Liver (tissue), 9 donors: ENCODE results near the gene MS4A15. TPM values are rescaled to one million over a fixed set of nuclear protein-coding genes. Genes with fewer than 3 reads are reported as not detected.

Experiments used
- DNase-seq: peaks from one replicate; pipeline ENCODE4 v3.0.0-alpha.2; 2017; ENCODE audit warnings: low spot score
- H3K27ac ChIP-seq, 2 donors: one replicate each; pipeline ENCODE4 v1.7.0; 2013; ENCODE audit warnings: inconsistent platforms in 2 of 2, low read length in 2 of 2, control low read depth in 1 of 2, low read depth in 1 of 2, mild to moderate bottlenecking in 1 of 2
- H3K27me3 ChIP-seq, 4 donors: one replicate each; pipeline versions ENCODE4 v1.6.1 to v1.7.0; 2013; ENCODE audit warnings: low read length in 3 of 4, inconsistent platforms in 1 of 4, mild to moderate bottlenecking in 1 of 4, moderate library complexity in 1 of 4; ENCODE audit not compliant: control insufficient read depth in 4 of 4, insufficient read depth in 4 of 4
- H3K36me3 ChIP-seq, 4 donors: one replicate each; pipeline versions ENCODE4 v1.6.1 to v1.7.0; 2013; ENCODE audit warnings: low read length in 3 of 4, mild to moderate bottlenecking in 3 of 4, low read depth in 1 of 4, moderate library complexity in 1 of 4; ENCODE audit not compliant: control insufficient read depth in 4 of 4, insufficient read depth in 3 of 4
- H3K4me1 ChIP-seq, 4 donors: one replicate each; pipeline versions ENCODE4 v1.6.1 to v1.7.0; 2013; ENCODE audit warnings: low read length in 3 of 4, mild to moderate bottlenecking in 3 of 4, moderate library complexity in 1 of 4; ENCODE audit not compliant: control insufficient read depth in 4 of 4, insufficient read depth in 4 of 4
- H3K4me3 ChIP-seq, 3 donors: one replicate each; pipeline versions ENCODE4 v1.6.1 to v1.7.0; 2013; ENCODE audit warnings: low read length in 3 of 3, control low read depth in 1 of 3, low read depth in 1 of 3, mild to moderate bottlenecking in 1 of 3
- H3K9ac ChIP-seq, 2 donors: one replicate each; pipeline ENCODE4 v1.7.0; 2013; ENCODE audit warnings: low read length in 2 of 2, mild to moderate bottlenecking in 2 of 2, moderate library complexity in 2 of 2, control low read depth in 1 of 2, low read depth in 1 of 2
- H3K9me3 ChIP-seq, 4 donors: one replicate each; pipeline versions ENCODE4 v1.6.1 to v1.7.0; 2013; ENCODE audit warnings: low read length in 3 of 4; ENCODE audit not compliant: control insufficient read depth in 4 of 4
- FOXA1 ChIP-seq: IDR thresholded peaks from 2 replicates; pipeline ENCODE4 v1.6.1; 2016; ENCODE audit warnings: antibody characterized with exemption
- HNF4A ChIP-seq, 2 donors: conservative IDR thresholded peaks; 2 replicates each; pipeline ENCODE4 v1.6.1; 2016; ENCODE audit warnings: antibody characterized with exemption in 2 of 2, mild to moderate bottlenecking in 2 of 2
- HNF4G ChIP-seq: IDR thresholded peaks from 2 replicates; pipeline ENCODE4 v1.6.1; 2016; ENCODE audit warnings: antibody characterized with exemption
- JUND ChIP-seq, 2 donors: IDR thresholded peaks; 2 replicates each; pipeline ENCODE4 v1.6.1; 2016; ENCODE audit warnings: antibody characterized with exemption in 2 of 2
- NR2F2 ChIP-seq: IDR thresholded peaks from 2 replicates; pipeline ENCODE4 v1.6.1; 2016; ENCODE audit warnings: antibody characterized with exemption
- RAD21 ChIP-seq, 2 donors: IDR thresholded peaks; 2 replicates each; pipeline ENCODE4 v1.6.1; 2016; ENCODE audit warnings: antibody characterized with exemption in 2 of 2, mild to moderate bottlenecking in 2 of 2
- RXRA ChIP-seq, 2 donors: IDR thresholded peaks; 2 replicates each; pipeline ENCODE4 v1.6.1; 2017 to 2018; ENCODE audit warnings: antibody characterized with exemption in 2 of 2, mild to moderate bottlenecking in 1 of 2
- SP1 ChIP-seq: IDR thresholded peaks from 2 replicates; pipeline ENCODE4 v1.6.1; 2018; ENCODE audit warnings: antibody characterized with exemption, mild to moderate bottlenecking
- TAF1 ChIP-seq: conservative IDR thresholded peaks from 2 replicates; pipeline ENCODE4 v1.6.1; 2016; ENCODE audit warnings: antibody characterized with exemption, mild to moderate bottlenecking
- YY1 ChIP-seq: IDR thresholded peaks from 2 replicates; pipeline ENCODE4 v1.6.1; 2016; ENCODE audit warnings: antibody characterized with exemption, mild to moderate bottlenecking
- ZBTB33 ChIP-seq: IDR thresholded peaks from 2 replicates; pipeline ENCODE4 v1.6.1; 2016; ENCODE audit warnings: antibody characterized with exemption
- WGBS: extraction: QIAGEN DNeasy Blood & Tissue Kit; methylation state at CpG from one replicate; pipeline ENCODE4 v1.1.7; 2013; 5-methylcytosine and 5-hydroxymethylcytosine counted together
- polyA plus RNA-seq, 2 donors: library from polyadenylated mRNA; stranded (reverse) in 1 of 2; unstranded in 1 of 2; fragments of 200-250 nt in 1 of 2; fragments of >200 nt in 1 of 2; fragmentation: Nextera tagmentation in 1 of 2; extraction: Ambion mirVana in 1 of 2; gene quantifications; one replicate each; pipeline versions ENCODE4 v1.2.1 to v1.2.3, GENCODE V29; 2013 to 2015
- total RNA-seq, 2 donors: library from RNA; depleted of rRNA; stranded (reverse); fragments of >200 nt; gene quantifications; one replicate each; pipeline ENCODE4 v1.2.3, GENCODE V29; 2014
- TF ChIP-seq, protein P1 (sequence below): IDR thresholded peaks from 2 replicates; pipeline ENCODE4 v1.6.1; 2016; ENCODE audit warnings: antibody characterized with exemption
- TF ChIP-seq, protein P2 (sequence below): fragments of 150-350 bp; IDR thresholded peaks from 2 replicates; pipeline ENCODE4 v1.5.1; 2017; ENCODE audit warnings: improper control_type of control experiment, low read depth, low read length; ENCODE audit not compliant: missing input control
- TF ChIP-seq, protein P3 (sequence below): IDR thresholded peaks from 2 replicates; pipeline ENCODE4 v1.6.1; 2016; ENCODE audit warnings: antibody characterized with exemption
- TF ChIP-seq, protein P4 (sequence below): IDR thresholded peaks from 2 replicates; pipeline ENCODE4 v1.6.1; 2016; ENCODE audit warnings: antibody characterized with exemption, mild to moderate bottlenecking
- donor health status: healthy.
- donor health status: healthy.
- donor health status: healthy.
- donor health status: healthy.
- donor health status: healthy.

MS4A15 gene
- total and polyA plus RNA-seq, 4 donors = not detected

- no peaks in the 10 kb centered on the region for H3K9me3 ChIP-seq
- no peaks in the 10 kb centered on the region for H3K36me3 ChIP-seq
- H3K27me3 ChIP-seq = peaks cover 0 to 4% (median 0%) of the 10 kb centered on the region in 4 donors
- no peak overlapping the region for H3K27ac ChIP-seq
- TF ChIP-seq YY1 = no peak
- TF ChIP-seq SP1 = no peak
- no peak for TF ChIP-seq JUND (IDR thresholded peaks at IDR 0.05)
- TF ChIP-seq ZBTB33 = no peak
- no peak for TF ChIP-seq FOXA1
- WGBS = 63% methylated on average over 3 of the region's 3 CpGs
- no peak overlapping the region for H3K9ac ChIP-seq
- H3K4me3 ChIP-seq = no peak overlapping the region
- H3K4me1 ChIP-seq = no peaks in the 10 kb centered on the region
- no peak for DNase-seq
Observed at GRCh38 chr11:60750911-60751310, 5.8 kb upstream of the MS4A15 start.

GRCh38 chr11:60753309-60753708, 3.4 kb upstream of the MS4A15 start:
- no peaks in the 10 kb centered on the region for H3K36me3 ChIP-seq
- H3K9me3 ChIP-seq = no peaks in the 10 kb centered on the region
- no peak for DNase-seq
- no peak overlapping the region for H3K4me3 ChIP-seq
- no peak overlapping the region for H3K27ac ChIP-seq
- H3K4me1 ChIP-seq = no peaks in the 10 kb centered on the region
- TF ChIP-seq, protein P1, sequence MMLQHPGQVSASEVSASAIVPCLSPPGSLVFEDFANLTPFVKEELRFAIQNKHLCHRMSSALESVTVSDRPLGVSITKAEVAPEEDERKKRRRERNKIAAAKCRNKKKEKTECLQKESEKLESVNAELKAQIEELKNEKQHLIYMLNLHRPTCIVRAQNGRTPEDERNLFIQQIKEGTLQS = no peak
- TF ChIP-seq NR2F2 (no peak), RAD21 (IDR thresholded peaks at IDR 0.05) (no peak), HNF4A (conservative IDR thresholded peaks at IDR 0.05) (no peak), RXRA (IDR thresholded peaks at IDR 0.05) (no peak), HNF4G (no peak), ZBTB33 (no peak), TAF1 (no peak)
- WGBS = 43% methylated on average over 4 of the region's 4 CpGs
- H3K27me3 ChIP-seq = peaks cover 0 to 4% (median 0%) of the 10 kb centered on the region in 4 donors
- H3K9ac ChIP-seq = no peak overlapping the region

DNA sequence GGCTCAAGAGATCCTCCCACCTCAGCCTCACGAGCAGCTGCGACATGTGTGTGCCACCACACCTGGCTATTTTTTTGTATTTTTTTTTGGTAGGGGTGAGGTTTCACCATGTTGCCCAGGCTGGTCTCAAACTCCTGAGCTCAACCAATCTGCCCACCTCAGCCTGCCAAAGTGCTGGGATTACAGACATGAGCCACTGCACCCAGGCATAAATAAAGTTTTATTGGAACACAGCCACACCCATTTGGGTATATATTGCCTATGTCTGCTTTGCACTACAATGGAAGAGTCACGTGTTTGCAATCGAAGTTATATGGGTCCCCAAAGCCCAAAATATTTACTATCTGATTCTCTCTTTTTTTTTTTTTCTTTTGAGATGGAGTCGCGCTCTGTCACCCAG, 1.8 kb upstream of the MS4A15 start:
- TF ChIP-seq, protein P2, sequence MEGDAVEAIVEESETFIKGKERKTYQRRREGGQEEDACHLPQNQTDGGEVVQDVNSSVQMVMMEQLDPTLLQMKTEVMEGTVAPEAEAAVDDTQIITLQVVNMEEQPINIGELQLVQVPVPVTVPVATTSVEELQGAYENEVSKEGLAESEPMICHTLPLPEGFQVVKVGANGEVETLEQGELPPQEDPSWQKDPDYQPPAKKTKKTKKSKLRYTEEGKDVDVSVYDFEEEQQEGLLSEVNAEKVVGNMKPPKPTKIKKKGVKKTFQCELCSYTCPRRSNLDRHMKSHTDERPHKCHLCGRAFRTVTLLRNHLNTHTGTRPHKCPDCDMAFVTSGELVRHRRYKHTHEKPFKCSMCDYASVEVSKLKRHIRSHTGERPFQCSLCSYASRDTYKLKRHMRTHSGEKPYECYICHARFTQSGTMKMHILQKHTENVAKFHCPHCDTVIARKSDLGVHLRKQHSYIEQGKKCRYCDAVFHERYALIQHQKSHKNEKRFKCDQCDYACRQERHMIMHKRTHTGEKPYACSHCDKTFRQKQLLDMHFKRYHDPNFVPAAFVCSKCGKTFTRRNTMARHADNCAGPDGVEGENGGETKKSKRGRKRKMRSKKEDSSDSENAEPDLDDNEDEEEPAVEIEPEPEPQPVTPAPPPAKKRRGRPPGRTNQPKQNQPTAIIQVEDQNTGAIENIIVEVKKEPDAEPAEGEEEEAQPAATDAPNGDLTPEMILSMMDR = no peak
- TF ChIP-seq, protein P3, sequence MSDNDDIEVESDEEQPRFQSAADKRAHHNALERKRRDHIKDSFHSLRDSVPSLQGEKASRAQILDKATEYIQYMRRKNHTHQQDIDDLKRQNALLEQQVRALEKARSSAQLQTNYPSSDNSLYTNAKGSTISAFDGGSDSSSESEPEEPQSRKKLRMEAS = no peak
- TF ChIP-seq, protein P4, sequence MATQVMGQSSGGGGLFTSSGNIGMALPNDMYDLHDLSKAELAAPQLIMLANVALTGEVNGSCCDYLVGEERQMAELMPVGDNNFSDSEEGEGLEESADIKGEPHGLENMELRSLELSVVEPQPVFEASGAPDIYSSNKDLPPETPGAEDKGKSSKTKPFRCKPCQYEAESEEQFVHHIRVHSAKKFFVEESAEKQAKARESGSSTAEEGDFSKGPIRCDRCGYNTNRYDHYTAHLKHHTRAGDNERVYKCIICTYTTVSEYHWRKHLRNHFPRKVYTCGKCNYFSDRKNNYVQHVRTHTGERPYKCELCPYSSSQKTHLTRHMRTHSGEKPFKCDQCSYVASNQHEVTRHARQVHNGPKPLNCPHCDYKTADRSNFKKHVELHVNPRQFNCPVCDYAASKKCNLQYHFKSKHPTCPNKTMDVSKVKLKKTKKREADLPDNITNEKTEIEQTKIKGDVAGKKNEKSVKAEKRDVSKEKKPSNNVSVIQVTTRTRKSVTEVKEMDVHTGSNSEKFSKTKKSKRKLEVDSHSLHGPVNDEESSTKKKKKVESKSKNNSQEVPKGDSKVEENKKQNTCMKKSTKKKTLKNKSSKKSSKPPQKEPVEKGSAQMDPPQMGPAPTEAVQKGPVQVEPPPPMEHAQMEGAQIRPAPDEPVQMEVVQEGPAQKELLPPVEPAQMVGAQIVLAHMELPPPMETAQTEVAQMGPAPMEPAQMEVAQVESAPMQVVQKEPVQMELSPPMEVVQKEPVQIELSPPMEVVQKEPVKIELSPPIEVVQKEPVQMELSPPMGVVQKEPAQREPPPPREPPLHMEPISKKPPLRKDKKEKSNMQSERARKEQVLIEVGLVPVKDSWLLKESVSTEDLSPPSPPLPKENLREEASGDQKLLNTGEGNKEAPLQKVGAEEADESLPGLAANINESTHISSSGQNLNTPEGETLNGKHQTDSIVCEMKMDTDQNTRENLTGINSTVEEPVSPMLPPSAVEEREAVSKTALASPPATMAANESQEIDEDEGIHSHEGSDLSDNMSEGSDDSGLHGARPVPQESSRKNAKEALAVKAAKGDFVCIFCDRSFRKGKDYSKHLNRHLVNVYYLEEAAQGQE = no peak
- no peak for TF ChIP-seq FOXA1
- H3K4me3 ChIP-seq = no peak overlapping the region
- no peak overlapping the region for H3K27ac ChIP-seq
- no peak overlapping the region for H3K9ac ChIP-seq
- H3K27me3 ChIP-seq = peaks cover 0 to 4% (median 0%) of the 10 kb centered on the region in 4 donors
- DNase-seq = no peak
- no peaks in the 10 kb centered on the region for H3K36me3 ChIP-seq
- 89% methylated on average over 6 of the region's 6 CpGs for WGBS
- H3K9me3 ChIP-seq = no peaks in the 10 kb centered on the region
- H3K4me1 ChIP-seq = no peaks in the 10 kb centered on the region
